Measurements from ENCODE around the gene ARHGAP23.
"Not testable (repeated sequence)": the region's sequence is repeated elsewhere in the genome, so short reads cannot be mapped to it uniquely, and the experiment has no call there.

Gene ARHGAP23

DNA sequence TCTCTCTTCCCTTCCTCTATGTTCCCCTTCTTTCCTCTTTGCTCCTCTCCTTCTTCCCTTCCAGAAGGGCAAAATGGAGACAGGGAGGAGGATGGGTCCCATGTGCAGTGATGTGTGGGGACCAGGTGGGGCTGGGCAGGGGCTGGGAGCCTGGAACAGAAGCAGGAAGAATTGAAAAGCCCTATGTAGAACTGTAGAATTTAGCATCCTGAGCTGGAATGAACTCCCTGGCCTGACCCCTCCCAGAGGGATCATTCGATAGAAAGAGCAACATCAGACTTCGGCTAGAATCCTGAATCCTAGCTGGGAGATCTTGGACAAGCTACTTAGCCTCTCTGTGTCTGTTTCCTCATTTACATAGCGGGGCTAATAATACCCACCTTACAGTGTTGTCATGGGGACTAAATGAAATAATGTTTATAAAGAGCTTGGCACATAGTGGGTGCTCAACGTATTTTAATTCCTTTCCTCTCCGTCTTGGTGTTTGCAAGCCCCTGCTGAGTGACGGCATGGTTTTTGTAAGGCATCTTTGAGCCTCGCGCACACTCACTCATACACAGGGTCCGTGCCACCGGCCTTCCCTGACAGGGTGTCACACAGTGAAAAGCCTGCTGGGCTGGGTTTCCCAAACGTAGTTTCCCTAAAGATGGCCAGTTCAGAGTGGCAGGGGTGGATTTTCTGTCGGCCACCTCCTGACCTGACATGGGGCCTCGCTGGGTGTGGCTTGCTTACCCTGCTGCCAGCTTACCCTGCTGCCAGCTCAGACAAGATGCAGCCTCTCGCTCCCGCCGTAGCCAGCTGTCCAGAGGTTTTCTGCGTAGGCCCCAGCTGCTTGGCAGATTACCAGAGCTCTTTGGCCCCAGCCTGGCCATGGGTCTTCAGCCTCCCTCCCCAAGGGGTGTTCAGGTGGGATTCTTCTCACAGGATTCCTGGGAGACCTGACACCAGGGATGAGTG, 6.1 kb upstream of the ARHGAP23 start:
- no peak for DNase-seq (ENCODE audit: low read depth)

GRCh38 chr17:38424297-38424972, 3.8 kb upstream of the ARHGAP23 start:
- DNase-seq (ENCODE audit: low read depth): no peak

GRCh38 chr17:38425031-38425430, 3.2 kb upstream of the ARHGAP23 start:
- no peak for DNase-seq (ENCODE audit: low read depth)

- DNase-seq (ENCODE audit: low read depth): no peak
Measured at GRCh38 chr17:38425744-38426143, 2.5 kb upstream of the ARHGAP23 start.

DNA sequence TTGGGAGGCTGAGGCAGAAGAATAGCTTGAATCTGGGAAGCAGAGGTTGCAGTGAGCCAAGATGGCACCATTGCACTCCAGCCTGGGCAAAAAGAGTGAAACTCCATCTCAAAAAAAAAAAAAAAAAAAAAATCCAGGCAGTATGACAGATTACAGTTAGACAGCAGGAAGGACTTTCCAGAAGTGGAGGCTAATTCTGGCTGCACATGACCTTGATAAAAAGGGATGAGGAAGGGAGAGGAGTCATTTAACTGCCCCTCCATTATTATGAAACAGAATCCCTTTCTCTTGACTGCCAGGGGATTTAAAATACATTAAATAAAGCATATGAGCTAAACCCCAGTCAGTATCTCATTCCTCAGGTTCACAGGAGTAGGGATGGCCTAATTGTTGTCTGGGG, 1.8 kb upstream of the ARHGAP23 start:
- DNase-seq (ENCODE audit: low read depth): no peak

DNA sequence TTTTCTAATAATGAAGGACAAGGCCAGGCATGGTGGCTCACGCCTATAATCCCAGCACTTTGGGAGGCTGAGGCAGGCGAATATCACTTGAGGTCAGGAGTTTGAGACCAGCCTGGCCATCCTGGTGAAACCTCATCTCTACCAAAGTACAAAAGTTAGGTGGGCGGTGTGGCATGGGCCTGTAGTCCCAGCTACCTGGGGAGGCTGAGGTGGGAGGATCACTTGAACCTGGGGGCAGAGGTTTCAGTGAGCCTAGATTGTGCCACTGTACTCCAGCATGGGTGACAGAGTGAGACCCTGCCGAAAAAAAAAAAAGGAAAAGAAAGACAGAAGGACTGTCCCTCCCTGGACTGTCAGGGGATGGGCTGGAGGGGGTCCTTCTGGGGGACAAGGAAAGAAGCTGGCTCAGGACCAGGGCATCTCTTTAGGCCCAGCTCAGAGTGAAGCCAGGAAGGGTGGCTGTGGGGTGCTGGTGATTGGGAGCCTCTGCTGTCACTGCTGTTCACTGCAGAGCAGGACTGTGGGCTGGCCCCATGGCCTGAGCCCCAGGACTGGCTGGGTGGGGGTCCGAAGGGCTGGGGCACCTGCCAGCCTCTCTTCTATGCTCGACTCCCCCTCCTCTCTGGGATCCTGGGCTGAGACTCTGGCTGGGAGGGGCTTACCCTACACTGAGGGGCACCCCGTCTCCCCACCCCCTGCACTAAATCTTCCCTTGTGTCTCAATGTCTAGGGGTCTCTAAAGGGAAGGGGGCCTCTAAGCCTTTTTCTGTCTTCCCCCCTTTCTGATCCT, 909 bp upstream of the ARHGAP23 start:
- DNase-seq (ENCODE audit: low read depth): no peak

GRCh38 chr17:38428643-38429371, 543 bp downstream of the ARHGAP23 start:
- no peak for DNase-seq (ENCODE audit: low read depth)

GRCh38 chr17:38429476-38430100, 1.3 kb downstream of the ARHGAP23 start:
- no peak for DNase-seq (ENCODE audit: low read depth)

DNA sequence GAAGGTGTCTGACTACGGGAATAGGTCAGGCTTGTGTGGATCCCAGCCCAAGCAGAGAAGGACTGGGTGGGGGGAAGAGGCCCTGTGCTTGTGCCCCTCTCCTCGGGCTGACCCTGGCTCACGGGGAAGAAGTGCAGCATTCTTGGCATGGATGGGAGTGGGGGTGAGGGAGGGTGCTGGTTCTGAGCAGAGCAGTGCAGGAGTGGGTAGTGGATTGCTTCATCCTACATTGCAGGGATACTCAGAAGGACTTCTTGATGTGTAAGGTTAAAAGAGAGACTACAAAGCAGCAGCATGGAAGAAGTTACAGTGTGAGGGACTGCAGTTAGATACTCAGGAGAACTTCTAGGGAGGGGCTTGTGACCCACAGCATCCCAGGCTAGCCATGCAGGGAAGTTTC, 2.1 kb downstream of the ARHGAP23 start:
- no peak for DNase-seq (ENCODE audit: low read depth)

DNA sequence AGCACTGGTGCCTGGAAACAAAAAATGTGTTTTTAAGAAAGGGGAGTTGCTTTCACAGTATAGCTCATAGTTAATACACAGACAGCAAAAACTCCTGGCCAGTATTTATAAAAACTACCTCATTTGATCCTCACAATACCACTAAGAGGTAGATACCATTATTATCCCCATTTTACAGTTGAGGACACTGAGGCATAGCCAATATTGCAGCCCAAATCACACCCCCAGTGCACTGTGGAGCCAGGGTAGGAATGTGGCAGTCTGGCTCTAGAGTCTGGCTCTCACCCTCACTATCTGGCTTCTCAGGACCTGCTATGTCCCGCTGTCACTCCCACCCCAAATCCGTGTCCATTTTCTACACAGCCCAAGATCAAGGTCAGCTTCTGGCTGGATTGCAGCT, 2.6 kb downstream of the ARHGAP23 start:
- no peak for DNase-seq (ENCODE audit: low read depth)

DNA sequence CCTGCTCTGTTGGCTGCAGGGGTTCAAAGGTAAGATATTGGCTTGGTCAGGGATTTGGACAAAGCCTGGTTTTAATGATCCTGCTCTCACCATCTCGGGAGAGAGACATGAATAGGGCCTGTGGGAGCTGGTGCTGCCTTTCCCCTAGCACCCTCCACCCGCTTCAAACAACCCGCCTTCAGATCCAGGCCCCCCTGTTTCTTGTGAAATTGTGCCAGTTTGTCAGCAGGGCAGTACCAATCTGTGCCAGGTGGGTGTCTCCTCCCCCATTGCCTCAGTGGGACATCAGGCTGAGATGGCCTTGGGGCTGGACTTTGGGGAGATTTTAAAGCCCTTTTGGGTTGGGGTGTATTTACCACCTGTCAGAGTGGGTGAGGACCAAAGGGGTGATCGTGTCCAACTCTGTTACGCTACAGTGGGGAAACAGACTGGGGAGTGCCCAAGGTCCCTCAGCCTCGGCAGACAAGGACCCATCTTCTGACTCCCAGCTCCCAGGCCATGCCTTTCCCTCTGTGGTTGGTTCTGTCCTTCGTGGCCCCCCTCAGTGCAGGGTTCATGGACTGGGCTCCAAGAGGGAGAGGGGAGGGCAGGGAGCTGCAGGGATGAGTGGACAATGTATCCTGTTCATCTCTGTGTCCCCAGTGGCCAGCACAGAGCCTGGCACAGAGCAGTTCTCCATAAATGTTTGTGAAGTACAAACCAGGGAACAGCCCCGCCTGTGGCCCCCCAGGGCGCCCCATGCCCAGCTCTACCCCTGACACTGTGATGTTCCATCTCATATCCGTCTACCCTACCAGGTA, 3.3 kb downstream of the ARHGAP23 start:
- DNase-seq (ENCODE audit: low read depth): no peak

DNA sequence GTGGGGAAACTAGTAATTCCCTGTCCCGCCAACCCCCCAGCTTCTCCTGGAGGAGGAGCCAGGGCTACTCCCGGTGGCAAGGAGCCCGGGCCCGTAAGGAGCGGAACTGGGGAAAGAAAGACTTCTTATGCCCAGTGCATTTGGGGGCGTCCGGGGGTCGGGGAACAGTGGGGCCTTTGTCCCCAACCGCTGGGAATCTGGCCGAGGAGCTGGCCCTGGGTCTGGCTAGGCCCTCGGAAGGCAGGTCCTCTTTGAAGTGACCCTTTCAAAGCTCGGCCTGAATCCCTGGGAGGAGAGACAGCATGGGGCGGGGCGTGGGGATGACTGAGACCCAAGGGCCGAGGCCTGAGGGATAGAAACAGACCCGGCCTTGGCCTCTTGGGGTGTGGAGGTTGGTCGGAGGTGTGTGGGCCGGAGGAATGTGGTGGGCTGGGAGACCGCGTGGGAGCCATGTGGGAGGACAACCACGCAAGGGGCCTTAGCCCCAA, 6.0 kb downstream of the ARHGAP23 start:
- no peak for DNase-seq (ENCODE audit: low read depth)

DNA sequence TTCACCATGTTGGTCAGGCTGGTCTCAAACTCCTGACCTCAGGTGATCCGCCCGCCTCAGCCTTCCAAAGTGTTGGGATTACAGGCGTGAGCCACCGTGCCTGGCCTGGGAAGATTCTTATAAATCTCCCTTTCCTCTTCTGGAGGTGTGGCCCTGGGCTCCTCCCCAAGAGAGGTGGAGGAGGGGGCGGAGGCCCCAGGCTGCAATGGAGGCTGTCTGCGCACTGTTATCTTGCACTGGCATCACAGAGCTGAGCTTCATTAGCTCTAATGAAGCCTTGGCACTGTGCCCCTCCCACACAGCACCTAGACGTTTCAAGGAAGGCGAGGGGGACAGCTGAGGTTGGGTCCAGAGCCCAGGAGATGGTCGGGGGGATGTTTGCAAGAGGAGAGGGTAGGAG, 7.5 kb downstream of the ARHGAP23 start:
- DNase-seq (ENCODE audit: low read depth): no peak

DNA sequence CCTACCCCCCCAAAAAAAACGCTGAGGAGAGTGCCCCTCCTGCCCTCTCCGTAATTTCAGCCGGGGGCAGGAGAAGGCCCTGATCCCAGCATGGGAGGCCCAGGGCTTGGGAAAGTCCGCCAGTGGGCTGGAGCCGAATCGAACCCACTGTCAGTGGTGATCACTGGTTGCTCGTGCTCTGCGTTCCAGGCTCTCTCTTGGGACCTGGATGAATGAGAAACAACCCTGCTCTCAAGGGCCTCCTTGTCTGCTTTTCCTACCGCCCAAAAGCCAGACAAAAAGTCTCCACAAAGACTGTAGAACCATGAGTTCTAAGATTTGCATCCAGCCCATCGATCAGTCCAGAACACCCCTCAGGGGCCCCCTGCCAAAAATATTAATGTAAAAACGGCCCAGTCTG, 8.1 kb downstream of the ARHGAP23 start:
- DNase-seq (ENCODE audit: low read depth): no peak

DNA sequence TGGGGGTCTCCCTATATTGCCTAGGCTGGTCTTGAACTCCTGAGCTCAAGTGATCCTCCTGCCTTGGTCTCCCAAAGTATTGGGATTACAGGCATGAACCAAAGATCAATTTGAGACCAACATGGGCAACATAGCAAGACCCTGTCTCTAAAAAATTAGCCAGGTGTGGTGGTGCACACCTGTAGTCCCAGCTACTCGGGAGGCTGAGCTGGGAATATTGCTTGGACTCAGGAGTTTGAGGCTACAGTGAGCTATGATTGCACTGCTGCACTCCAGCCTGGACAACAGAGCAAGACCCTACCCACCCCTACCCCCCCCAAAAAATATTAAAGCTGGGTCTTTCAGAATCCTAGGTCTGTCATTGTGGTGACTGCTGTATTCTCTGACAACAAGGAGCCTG, 9.0 kb downstream of the ARHGAP23 start:
- not testable (repeated sequence) for DNase-seq (ENCODE audit: low read depth)

DNA sequence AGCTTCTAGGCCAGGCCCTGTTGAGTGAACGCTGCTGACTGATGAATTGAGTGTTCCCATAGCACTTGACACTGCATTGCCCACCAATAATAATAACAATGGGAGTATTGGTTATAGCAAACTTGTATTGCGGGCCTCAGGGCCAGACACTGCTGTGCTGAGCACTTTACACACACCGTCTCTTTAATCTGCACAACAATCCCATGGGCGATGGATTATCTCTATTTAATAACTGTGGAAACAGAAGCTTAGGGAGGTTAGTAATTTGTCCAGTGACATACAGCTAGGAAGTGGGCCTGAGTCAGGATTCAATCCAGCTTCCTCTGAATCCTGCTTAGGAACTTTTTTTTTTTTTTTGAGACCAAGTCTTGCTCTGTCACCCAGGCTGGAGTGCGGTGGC, 11.2 kb downstream of the ARHGAP23 start:
- no peak for DNase-seq (ENCODE audit: low read depth)

GRCh38 chr17:38440614-38441397, 12.5 kb downstream of the ARHGAP23 start:
- no peak for DNase-seq (ENCODE audit: low read depth)

GRCh38 chr17:38441429-38442061, 13.3 kb downstream of the ARHGAP23 start:
- no peak for DNase-seq (ENCODE audit: low read depth)

GRCh38 chr17:38442548-38442947, 14.3 kb downstream of the ARHGAP23 start:
- no peak for DNase-seq (ENCODE audit: low read depth)

Data from non-pigmented ciliary epithelial cell (primary cell).